Heart left ventricle (tissue), 16 donors: ENCODE results near the gene TRAPPC2B. TPM values are rescaled to one million over a fixed set of nuclear protein-coding genes. Genes with fewer than 3 reads are reported as not detected.

ENCODE experiments used
- ATAC-seq, 4 donors: fragments of 200-7000 bp; cut with Tn5 transposase; one replicate each; pipeline ENCODE4 v1.9.1; 2020 to 2022; ENCODE audit warnings: moderate library complexity in 4 of 4, mild to moderate bottlenecking in 3 of 4, moderate number of reproducible peaks in 1 of 4
- DNase-seq, 5 donors: peaks; one replicate each; pipeline ENCODE4 v3.0.0-alpha.2; 2020
- H3K27ac ChIP-seq, 12 donors: fragments of 200-600 bp; sonication (generic) in 4 of 12; one replicate each; pipeline versions ENCODE4 v1.5.0 to v1.8.0; 2016 to 2022; ENCODE audit warnings: mild to moderate bottlenecking in 2 of 12
- H3K27me3 ChIP-seq, 9 donors: fragments of 200-600 bp; sonication (generic) in 2 of 9; one replicate each; pipeline versions ENCODE4 v1.5.1 to v1.8.0; 2016 to 2022; ENCODE audit warnings: mild to moderate bottlenecking in 3 of 9
- H3K36me3 ChIP-seq, 9 donors: fragments of 200-600 bp; sonication (generic) in 2 of 9; one replicate each; pipeline versions ENCODE4 v1.5.0 to v1.8.0; 2018 to 2022; ENCODE audit warnings: mild to moderate bottlenecking in 2 of 9
- H3K4me1 ChIP-seq, 12 donors: fragments of 200-600 bp; sonication (generic) in 4 of 12; one replicate each; pipeline versions ENCODE4 v1.5.0 to v1.8.0; 2016 to 2022; ENCODE audit warnings: mild to moderate bottlenecking in 3 of 12
- H3K4me3 ChIP-seq, 12 donors: fragments of 200-600 bp; sonication (generic) in 4 of 12; one replicate each; pipeline versions ENCODE4 v1.5.0 to v1.8.0; 2017 to 2022; ENCODE audit warnings: mild to moderate bottlenecking in 9 of 12, moderate library complexity in 4 of 12
- H3K9me3 ChIP-seq, 12 donors: fragments of 200-600 bp; sonication (generic) in 4 of 12; one replicate each; pipeline versions ENCODE4 v1.5.0 to v1.8.0; 2016 to 2022; ENCODE audit warnings: mild to moderate bottlenecking in 1 of 12
- POLR2A ChIP-seq, 2 donors: fragments of 450-650 bp; IDR thresholded peaks; one replicate each; pipeline ENCODE4 v1.6.1; 2017; ENCODE audit warnings: antibody characterized with exemption in 2 of 2, mild to moderate bottlenecking in 2 of 2, moderate library complexity in 2 of 2
- WGBS, 4 donors: extraction: QIAGEN DNeasy Blood & Tissue Kit in 2 of 4; methylation state at CpG; one replicate each; pipeline versions ENCODE4 v1.1.5 to v1.1.7; 2013 to 2018; 5-methylcytosine and 5-hydroxymethylcytosine counted together
- intact Hi-C, 10 donors: fragments of 100-400 bp; cut with DNase I; formaldehyde crosslinking; loops; one replicate each; pipeline versions ENCODE4 v1.11.1 to v1.14.2; 2022
- polyA plus RNA-seq, 2 donors: library from polyadenylated mRNA; stranded (reverse); fragments of 200-250 nt; gene quantifications; one replicate each; pipeline ENCODE4 v1.2.3, GENCODE V29; 2013
- total RNA-seq, 9 donors: library from RNA; depleted of rRNA in 2 of 9; stranded (reverse); fragments of >200 nt in 2 of 9; fragmentation: NEBNext Ultra II Directional in 3 of 9; extraction: Animal tissue kit (Norgen Biotek cat#: 25700) in 3 of 9; gene quantifications; one replicate each; pipeline versions ENCODE4 v1.1.0 to v1.2.4, GENCODE V29; 2016 to 2023
- TF ChIP-seq, protein P1 (sequence below), 12 donors: fragments of 200-600 bp; sonication (generic) in 4 of 12; IDR thresholded peaks; one replicate each; pipeline versions ENCODE4 v1.5.0 to v1.8.0; 2018 to 2022; ENCODE audit warnings: antibody characterized with exemption in 12 of 12, mild to moderate bottlenecking in 5 of 12
- donor health status: ischemic (EF 13 %, LVEDD 7.1; RV severe dilation, severe dysfunction).
- donor health status: healthy with polysubstance abuse.
- donor health status: DM: no; HTN: yes; CAD: no.
- donor health status: DM: no; HTN: no; CAD: no.
- donor health status: ischemic (EF 25% LVEDD 6.9; RV normal size, moderate dysfunction).
- donor health status: ischemic (EF 25% LVEDD 5.7; RV mildly dilated, moderate dysfunction).
- donor health status: healthy.
- donor health status: DM: yes; HTN: yes; CAD: no.
- donor health status: ischemic (EF 35%, LVEDD 5.7; RV mildly dilated, moderate dysfunction).
- donor health status: nonischemic (EF 11% LVEDD 7.7; RV severe dilation, severe dysfunction).
- donor health status: DM: yes; HTN: yes; CAD: no.
- donor health status: PGD.
- donor health status: ischemic (EF 29% LVEDD 5.4; RV normal size, mild dysfunction).
- donor health status: nonischemic (EF 23%, LVEDD 6.1; RV moderate dilation, normal function).

Gene TRAPPC2B
- total and polyA plus RNA-seq, 11 donors, result 7.4 to 35.6 (median 13.4) TPM

DNA sequence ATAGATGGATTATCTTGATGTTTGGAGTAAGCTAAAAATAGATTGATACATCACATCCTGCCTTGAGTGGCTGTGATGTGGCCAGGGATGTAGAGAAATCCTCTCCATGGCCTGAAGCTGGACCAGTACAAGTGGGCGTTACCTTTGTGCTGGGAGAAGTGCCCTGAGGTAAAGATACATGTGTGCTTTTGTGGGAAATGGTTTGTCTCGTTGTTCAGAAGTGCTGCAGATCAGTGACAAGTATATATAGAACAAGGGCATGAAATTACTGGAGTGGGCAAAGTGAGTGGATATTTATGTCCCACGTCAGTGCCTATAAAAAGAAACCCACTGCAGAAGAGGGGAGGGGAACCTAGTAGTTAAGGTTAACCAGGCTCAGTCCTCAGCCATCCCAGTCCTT lies 24.5 kb upstream of the TRAPPC2B start:
- 33 to 37% (median 35%) methylated on average over 3 of the region's 3 CpGs for WGBS, 4 donors
- H3K27ac ChIP-seq, result peak overlapping the region; percentile 26 to 85 (median 81)
- H3K36me3 ChIP-seq, result no peaks in the 10 kb centered on the region
- TF ChIP-seq POLR2A (IDR thresholded peaks at IDR 0.05), result no peak
- TF ChIP-seq, protein P1, sequence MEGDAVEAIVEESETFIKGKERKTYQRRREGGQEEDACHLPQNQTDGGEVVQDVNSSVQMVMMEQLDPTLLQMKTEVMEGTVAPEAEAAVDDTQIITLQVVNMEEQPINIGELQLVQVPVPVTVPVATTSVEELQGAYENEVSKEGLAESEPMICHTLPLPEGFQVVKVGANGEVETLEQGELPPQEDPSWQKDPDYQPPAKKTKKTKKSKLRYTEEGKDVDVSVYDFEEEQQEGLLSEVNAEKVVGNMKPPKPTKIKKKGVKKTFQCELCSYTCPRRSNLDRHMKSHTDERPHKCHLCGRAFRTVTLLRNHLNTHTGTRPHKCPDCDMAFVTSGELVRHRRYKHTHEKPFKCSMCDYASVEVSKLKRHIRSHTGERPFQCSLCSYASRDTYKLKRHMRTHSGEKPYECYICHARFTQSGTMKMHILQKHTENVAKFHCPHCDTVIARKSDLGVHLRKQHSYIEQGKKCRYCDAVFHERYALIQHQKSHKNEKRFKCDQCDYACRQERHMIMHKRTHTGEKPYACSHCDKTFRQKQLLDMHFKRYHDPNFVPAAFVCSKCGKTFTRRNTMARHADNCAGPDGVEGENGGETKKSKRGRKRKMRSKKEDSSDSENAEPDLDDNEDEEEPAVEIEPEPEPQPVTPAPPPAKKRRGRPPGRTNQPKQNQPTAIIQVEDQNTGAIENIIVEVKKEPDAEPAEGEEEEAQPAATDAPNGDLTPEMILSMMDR (IDR thresholded peaks at IDR 0.05), result no peak
- no peaks in the 10 kb centered on the region for H3K27me3 ChIP-seq
- DNase-seq (peak in 4 of 5 donors; percentile 32 to 60 (median 36)), ATAC-seq (peak; percentile 93 to 97 (median 94))
- intact Hi-C loops, result no loop called here
- peaks cover 0 to 24% (median 1%) of the 10 kb centered on the region in 12 donors for H3K4me1 ChIP-seq
- no peak overlapping the region for H3K4me3 ChIP-seq
- H3K9me3 ChIP-seq, result no peaks in the 10 kb centered on the region

GRCh38 chr19:57342582-57342981 lies 20.8 kb upstream of the TRAPPC2B start:
- H3K36me3 ChIP-seq, result no peaks in the 10 kb centered on the region
- no peak overlapping the region for H3K4me3 ChIP-seq
- intact Hi-C loops, result no loop called here
- H3K9me3 ChIP-seq, result no peaks in the 10 kb centered on the region
- WGBS, 4 donors, result 80 to 87% (median 82%) methylated on average over 6 of the region's 6 CpGs
- H3K27ac ChIP-seq, result no peak overlapping the region
- TF ChIP-seq POLR2A (IDR thresholded peaks at IDR 0.05), result no peak
- TF ChIP-seq, protein P1 (IDR thresholded peaks at IDR 0.05), result no peak
- peaks cover 0 to 16% (median 0%) of the 10 kb centered on the region in 12 donors for H3K4me1 ChIP-seq
- H3K27me3 ChIP-seq, result no peaks in the 10 kb centered on the region
- ATAC-seq, result no peak
- no peak for DNase-seq

DNA sequence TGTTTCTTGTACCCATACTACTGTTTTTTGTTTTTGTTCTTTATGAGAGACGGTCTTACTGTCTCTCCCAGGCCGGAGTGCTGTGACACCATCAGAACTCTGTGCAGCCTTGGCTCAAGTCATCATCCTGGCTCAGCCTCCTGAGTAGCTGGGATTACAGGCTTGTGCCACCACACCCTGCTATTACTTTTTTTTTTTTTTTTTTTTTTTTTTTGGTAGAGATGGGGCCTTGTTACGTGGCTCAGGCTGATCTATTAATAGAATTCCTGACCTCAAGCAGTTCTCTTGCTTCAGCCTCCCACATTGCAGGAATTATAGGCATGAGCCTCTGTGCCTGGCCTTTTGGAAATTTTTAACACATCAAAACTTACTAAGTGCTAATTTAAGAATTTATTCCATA lies 15.2 kb upstream of the TRAPPC2B start:
- no peak for DNase-seq

DNA sequence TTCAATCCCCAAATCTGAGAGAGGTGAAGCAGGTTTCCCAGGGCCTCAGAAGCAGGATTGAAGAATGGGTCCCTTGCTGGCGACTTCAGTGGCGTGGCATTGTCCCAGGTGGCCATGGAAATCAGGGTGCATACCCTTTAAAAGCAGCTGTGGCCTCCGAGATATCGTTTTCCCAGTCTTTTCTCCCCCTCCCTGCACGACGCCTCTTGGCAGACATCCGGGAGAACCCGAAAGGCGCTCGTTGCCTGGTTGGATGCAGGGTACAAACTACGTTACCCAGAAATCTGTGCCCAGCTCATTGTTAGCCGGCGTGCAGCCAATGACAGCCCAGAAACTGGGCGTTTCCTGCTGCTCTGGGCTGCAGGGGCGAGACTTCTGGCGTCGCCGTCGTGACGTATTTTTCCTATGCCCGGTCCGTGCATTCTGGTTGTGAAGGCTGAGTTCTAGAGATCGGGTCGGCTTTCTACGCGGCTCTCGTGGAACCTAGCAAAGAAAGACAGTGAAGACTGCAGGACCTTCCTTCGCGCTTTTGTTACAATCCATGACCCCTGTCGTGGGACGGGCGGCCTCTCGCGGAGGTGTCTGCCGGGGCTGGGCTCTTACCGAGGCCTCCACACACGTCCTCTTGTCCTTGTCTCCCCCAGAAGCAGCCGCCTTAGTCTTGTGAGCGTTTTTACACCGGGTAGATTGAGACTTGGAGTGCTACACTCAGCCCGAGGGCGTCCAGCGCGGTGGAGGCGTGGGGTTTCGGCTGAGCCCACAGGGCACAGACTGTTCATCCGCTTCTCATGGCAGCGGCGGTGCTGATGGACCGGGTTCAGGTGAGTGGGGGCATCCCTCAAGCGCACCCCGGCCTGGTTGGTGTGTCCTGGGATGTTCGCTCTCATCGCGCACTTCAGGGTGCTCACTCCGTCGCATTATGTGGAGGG lies 12.2 kb upstream of the TRAPPC2B start, which contains the start of gene ZNF304:
Gene ZNF304 (plus strand): TSS at position 395 of the 929 bp plus-strand sequence. CDS start 394 bp downstream, at position 789.
- 1 to 2% (median 2%) methylated on average over 22 to 57 of the region's 57 CpGs for WGBS, 4 donors
- peaks cover 0 to 34% (median 28%) of the 10 kb centered on the region in 9 donors for H3K36me3 ChIP-seq
- H3K27me3 ChIP-seq, result no peaks in the 10 kb centered on the region
- peaks cover 0 to 38% (median 2%) of the 10 kb centered on the region in 12 donors for H3K9me3 ChIP-seq
- peaks cover 0 to 44% (median 21%) of the 10 kb centered on the region in 12 donors for H3K4me1 ChIP-seq
- H3K27ac ChIP-seq, result peak within 1 kb of the TSS; percentile 41 to 91 (median 86)
- intact Hi-C loops, result loop anchor here in 7 of 10 donors (1.0 to 10.0 kb wide), 7 partner anchors 12 to 246 kb away; partner anchors contain the start of genes ZNF460 (in 5 of the 7), TRAPPC2B (in 1 of the 7), ZNF543 (in 1 of the 7) and ZNF547 (in 1 of the 7)
- ATAC-seq (peak; percentile 97 to 99 (median 98)), DNase-seq (peak; percentile 95 to 97 (median 96))
- H3K4me3 ChIP-seq, result peak within 1 kb of the TSS; percentile 75 to 100 (median 92)
- TF ChIP-seq POLR2A (IDR thresholded peaks at IDR 0.05), result peak in 1 of 2 donors; percentile 43
- TF ChIP-seq, protein P1 (IDR thresholded peaks at IDR 0.05), result no peak

More for the DNA sequence above, 15.2 kb upstream of the TRAPPC2B start:
- Histone ChIP-seq H3K9me3 (peaks cover 0 to 8% (median 0%) of the 10 kb centered on the region in 12 donors), H3K27ac (no peak overlapping the region), H3K4me1 (peaks cover 0 to 23% (median 17%) of the 10 kb centered on the region in 12 donors), H3K4me3 (no peak overlapping the region), H3K36me3 (peaks cover 0 to 4% (median 0%) of the 10 kb centered on the region in 9 donors), H3K27me3 (no peaks in the 10 kb centered on the region)
- intact Hi-C loops, result no loop called here
- WGBS, 4 donors, result 53 to 61% (median 59%) methylated on average over 3 of the region's 3 CpGs
- no peak for ATAC-seq
- TF ChIP-seq POLR2A (IDR thresholded peaks at IDR 0.05), result no peak
